Measurements from ENCODE around the gene TNP2.

The TNP2 gene

DNA sequence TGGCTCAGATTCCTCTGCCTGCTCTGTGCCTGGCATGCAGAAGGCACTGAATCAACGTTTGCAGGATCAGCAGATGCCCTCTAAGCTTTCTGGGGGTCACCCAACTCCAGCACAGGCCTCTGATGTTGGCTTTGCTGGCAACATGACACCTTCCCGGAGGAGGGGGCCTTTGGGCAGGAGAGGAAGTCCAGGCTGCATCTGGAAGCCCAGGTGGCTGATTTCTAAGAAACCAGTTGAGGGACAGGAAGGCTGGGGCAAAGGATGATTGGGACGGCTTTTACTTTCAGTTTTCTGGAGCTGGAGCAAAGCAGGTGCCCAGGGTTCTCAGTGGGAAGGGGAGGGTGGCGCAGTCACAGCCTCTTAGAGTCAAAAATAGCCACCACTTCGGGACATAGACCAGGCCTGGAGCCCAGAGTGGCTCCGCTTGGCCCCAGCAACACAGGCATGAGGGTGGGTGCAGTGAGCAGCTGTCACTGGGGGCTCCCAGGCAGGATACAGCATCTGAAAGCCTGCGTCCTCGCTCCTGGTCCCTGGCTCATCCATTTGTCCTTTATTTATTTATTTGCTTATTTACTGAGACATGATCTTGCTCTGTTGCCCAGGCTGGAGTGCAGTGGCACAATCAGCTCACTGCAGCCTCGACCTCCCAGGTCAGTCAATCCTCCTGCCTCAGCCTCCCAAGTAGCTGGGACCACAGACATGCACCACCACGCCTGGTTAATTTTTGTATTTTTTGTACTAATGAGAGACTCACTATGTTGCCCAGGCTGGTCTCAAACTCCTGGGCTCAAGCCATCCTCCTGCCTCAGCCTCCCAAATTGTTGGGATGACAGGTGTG, 28.3 kb downstream of the TNP2 start:
- Histone ChIP-seq H3K4me3 (ENCODE audit: low read depth in 1 of 2, low read length in 2 of 2) (no peak overlapping the region), H3K36me3 (ENCODE audit: insufficient read depth, low read length) (no peaks in the 10 kb centered on the region), H3K4me1 (ENCODE audit: insufficient read depth, low read length) (no peaks in the 10 kb centered on the region), H3K9me3 (ENCODE audit: low read length) (no peaks in the 10 kb centered on the region), H3K27ac (ENCODE audit: low read depth, low read length) (no peak overlapping the region), H3K9ac (ENCODE audit: low read length) (no peak overlapping the region), H3K27me3 (ENCODE audit: control insufficient read depth in 1 of 2, insufficient read depth in 2 of 2, low read length in 2 of 2) (no peaks in the 10 kb centered on the region)

DNA sequence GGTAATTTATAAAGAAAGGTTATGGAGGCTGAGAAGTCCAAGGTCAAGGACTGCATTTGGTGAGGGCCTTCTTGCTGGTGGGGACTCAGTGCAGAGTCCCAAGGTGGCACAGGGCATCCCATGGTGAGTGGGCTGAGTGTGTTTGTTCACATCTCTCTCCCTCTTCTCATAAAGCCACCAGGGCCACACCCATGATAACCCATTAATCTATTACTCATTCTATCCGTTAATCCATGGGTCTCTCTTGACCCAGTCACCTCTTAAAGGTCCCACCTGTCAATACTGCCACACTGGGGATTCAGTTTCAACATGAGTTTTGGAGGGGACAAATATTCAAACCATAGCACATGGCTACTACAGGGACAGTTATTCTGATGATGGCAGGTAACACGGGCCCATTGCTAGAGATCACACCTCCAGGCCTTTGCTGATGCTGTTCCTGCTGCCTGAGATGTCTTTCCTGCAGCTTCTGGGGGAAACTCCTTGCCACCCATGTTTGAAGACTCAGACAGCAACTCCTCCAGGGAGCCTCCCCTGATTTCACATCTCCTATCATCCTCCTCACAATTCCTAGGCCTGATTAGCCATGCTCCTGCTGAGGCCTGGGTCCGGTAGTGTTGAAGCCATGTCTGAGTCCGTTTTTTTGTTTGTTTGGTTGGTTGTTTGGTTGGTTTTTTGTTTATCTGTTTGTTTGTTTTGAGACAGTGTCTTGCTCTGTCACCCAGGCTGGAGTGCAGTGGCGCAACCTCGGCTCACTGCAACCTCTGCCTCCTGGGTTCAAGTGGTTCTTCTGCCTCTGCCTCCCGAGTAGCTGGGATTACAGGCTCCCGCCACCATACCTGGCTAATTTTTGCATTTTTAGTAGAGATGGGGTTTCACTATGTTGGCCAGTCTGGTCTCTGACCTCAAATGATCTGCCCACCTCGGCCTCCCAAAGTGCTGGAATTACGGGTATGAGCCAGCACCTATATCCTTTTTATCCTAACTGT, 29.2 kb downstream of the TNP2 start:
- Histone ChIP-seq H3K36me3 (ENCODE audit: insufficient read depth, low read length) (no peaks in the 10 kb centered on the region), H3K4me3 (ENCODE audit: low read depth in 1 of 2, low read length in 2 of 2) (no peak overlapping the region), H3K9me3 (ENCODE audit: low read length) (no peaks in the 10 kb centered on the region), H3K9ac (ENCODE audit: low read length) (no peak overlapping the region), H3K4me1 (ENCODE audit: insufficient read depth, low read length) (no peaks in the 10 kb centered on the region), H3K27me3 (ENCODE audit: control insufficient read depth in 1 of 2, insufficient read depth in 2 of 2, low read length in 2 of 2) (no peaks in the 10 kb centered on the region), H3K27ac (ENCODE audit: low read depth, low read length) (no peak overlapping the region)

- Histone ChIP-seq H3K9ac (ENCODE audit: low read length) (no peak overlapping the region), H3K27ac (ENCODE audit: low read depth, low read length) (no peak overlapping the region), H3K4me1 (ENCODE audit: insufficient read depth, low read length) (no peaks in the 10 kb centered on the region), H3K9me3 (ENCODE audit: low read length) (no peaks in the 10 kb centered on the region), H3K4me3 (ENCODE audit: low read depth in 1 of 2, low read length in 2 of 2) (no peak overlapping the region), H3K36me3 (ENCODE audit: insufficient read depth, low read length) (no peaks in the 10 kb centered on the region), H3K27me3 (ENCODE audit: control insufficient read depth in 1 of 2, insufficient read depth in 2 of 2, low read length in 2 of 2) (no peaks in the 10 kb centered on the region)
Measured at GRCh38 chr16:11238272-11239202, 30.6 kb downstream of the TNP2 start.

DNA sequence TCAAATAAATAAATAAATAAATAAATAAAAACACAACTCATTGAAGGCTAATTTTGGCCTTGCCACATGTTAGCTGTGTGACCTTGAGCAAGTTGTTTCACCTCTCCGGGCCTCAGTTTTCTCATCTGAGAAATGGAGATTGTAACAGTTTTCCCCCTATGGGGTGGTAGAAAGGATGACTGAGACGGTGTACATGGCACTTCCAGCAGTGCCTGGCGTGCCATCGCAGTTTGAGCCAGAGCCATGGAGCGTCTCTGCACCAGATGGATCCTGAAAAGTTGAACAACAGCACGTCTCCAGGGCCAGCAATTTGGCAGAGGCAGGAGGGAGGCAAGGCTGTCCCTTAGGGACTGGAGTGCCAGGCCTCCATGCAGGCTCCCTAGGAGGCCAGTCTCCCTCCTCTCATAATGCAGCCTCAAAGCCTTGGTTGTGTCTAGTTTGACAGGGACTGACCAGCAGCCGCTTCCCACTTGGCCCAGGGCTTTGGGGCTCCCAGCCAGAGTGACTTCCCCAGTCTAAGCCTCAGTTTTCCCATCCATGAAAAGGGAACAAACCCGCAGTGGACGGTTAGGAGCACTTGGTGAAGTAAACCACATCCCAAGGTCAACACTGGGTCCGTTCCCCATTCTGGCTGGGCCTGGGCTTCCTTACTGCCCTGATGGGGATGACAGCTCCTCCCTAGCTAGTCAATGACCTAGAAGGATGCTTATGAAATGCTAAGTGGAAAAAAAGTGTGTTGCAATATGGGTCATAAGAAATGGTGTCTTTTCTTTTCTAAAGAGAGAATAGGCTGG, 32.5 kb downstream of the TNP2 start:
- no peak overlapping the region for H3K9ac ChIP-seq (ENCODE audit: low read length)
- no peak overlapping the region for H3K4me3 ChIP-seq (ENCODE audit: low read depth in 1 of 2, low read length in 2 of 2)
- H3K9me3 ChIP-seq (ENCODE audit: low read length): no peaks in the 10 kb centered on the region
- no peaks in the 10 kb centered on the region for H3K4me1 ChIP-seq (ENCODE audit: insufficient read depth, low read length)
- H3K27ac ChIP-seq (ENCODE audit: low read depth, low read length): no peak overlapping the region
- no peaks in the 10 kb centered on the region for H3K36me3 ChIP-seq (ENCODE audit: insufficient read depth, low read length)
- H3K27me3 ChIP-seq (ENCODE audit: control insufficient read depth in 1 of 2, insufficient read depth in 2 of 2, low read length in 2 of 2): no peaks in the 10 kb centered on the region

DNA sequence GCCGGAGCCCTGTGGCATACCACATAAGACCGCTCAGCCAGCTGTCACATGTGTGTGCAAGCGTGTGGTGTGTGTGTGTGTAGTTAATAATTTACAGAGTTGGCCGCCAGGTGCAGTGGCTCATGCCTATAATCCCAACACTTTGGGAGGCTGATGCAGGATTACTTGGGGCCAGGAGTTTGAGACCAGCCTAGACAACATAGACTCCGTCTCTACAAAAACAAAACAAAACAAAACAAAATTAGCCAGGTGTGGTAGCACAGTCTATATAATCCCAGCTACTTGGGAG, 33.5 kb downstream of the TNP2 start:
- H3K9ac ChIP-seq (ENCODE audit: low read length): no peak overlapping the region
- no peak overlapping the region for H3K27ac ChIP-seq (ENCODE audit: low read depth, low read length)
- H3K36me3 ChIP-seq (ENCODE audit: insufficient read depth, low read length): no peaks in the 10 kb centered on the region
- H3K27me3 ChIP-seq (ENCODE audit: control insufficient read depth in 1 of 2, insufficient read depth in 2 of 2, low read length in 2 of 2): no peaks in the 10 kb centered on the region
- no peak overlapping the region for H3K4me3 ChIP-seq (ENCODE audit: low read depth in 1 of 2, low read length in 2 of 2)
- H3K4me1 ChIP-seq (ENCODE audit: insufficient read depth, low read length): no peaks in the 10 kb centered on the region
- H3K9me3 ChIP-seq (ENCODE audit: low read length): no peaks in the 10 kb centered on the region

DNA sequence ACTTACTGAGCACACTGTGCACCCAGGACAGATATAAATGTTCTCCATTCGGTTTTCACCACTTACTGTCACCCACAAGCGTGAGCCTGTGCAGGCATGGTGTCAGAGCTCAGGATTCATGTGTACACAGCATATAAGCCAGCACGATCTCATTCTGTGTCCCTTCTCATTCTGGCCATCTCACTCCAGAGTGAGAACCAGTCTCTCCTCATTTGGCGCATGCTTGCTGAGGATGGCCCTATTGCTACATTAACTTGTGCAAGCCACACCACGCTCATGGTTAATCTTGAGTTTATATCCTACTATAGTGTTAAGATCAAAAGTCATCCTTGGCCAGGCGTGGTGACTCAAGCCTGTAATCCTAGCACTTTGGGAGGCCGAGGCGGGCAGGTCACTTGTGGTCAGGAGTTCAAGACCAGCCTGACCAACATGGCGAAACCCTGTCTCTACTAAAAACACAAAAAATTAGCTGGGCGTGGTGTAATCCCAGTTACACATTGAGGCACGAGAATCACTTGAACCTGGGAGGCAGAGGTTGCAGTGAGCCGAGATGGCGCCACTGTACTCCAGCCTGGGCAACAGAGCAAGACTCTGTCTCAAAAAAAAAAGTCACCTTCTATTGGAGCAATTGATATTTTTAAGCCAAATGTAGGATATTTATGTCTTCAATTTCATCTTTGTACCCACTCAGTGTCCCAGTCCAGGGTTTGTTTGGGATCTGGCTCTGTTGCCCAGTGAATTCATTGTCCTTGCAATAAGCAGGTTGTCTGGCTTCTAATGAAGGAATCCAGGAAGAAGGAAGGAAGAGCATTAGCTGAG, 34.0 kb downstream of the TNP2 start:
- Histone ChIP-seq H3K9ac (ENCODE audit: low read length) (no peak overlapping the region), H3K4me1 (ENCODE audit: insufficient read depth, low read length) (no peaks in the 10 kb centered on the region), H3K4me3 (ENCODE audit: low read depth in 1 of 2, low read length in 2 of 2) (no peak overlapping the region), H3K9me3 (ENCODE audit: low read length) (no peaks in the 10 kb centered on the region), H3K27me3 (ENCODE audit: control insufficient read depth in 1 of 2, insufficient read depth in 2 of 2, low read length in 2 of 2) (no peaks in the 10 kb centered on the region), H3K27ac (ENCODE audit: low read depth, low read length) (no peak overlapping the region), H3K36me3 (ENCODE audit: insufficient read depth, low read length) (no peaks in the 10 kb centered on the region)

DNA sequence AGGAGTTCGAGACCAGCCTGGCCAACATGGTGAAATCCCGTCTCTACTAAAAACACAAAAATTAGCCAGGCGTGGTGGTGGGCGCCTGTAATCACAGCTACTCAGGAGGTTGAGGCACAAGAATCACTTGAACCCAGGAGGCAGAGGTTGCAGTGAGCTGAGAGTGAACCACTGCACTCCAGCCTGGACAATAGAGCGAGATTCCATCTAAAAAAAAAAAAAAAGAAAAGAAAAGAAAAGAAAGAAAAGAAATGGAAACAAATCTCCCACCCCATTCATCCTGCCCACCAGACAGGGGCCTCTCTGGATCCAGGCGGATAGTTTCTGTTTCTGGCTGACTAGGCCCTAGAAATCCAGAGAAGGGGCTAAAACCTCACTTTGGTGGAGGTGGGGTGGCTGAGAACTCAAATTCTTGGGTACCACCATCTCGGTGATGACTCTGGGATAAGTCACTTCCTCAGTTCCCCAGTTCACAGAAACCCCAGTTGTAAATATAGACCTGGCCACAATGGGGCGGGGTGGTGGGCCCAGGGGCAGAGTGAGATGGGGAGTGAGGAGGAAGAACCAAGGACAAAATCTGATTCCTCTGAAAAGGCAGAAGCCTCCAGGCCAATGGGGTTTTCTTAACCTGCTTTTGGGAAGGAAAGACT, 35.3 kb downstream of the TNP2 start:
- H3K36me3 ChIP-seq (ENCODE audit: insufficient read depth, low read length): no peaks in the 10 kb centered on the region
- no peaks in the 10 kb centered on the region for H3K27me3 ChIP-seq (ENCODE audit: control insufficient read depth in 1 of 2, insufficient read depth in 2 of 2, low read length in 2 of 2)
- H3K4me3 ChIP-seq (ENCODE audit: low read depth in 1 of 2, low read length in 2 of 2): no peak overlapping the region
- no peaks in the 10 kb centered on the region for H3K9me3 ChIP-seq (ENCODE audit: low read length)
- no peaks in the 10 kb centered on the region for H3K4me1 ChIP-seq (ENCODE audit: insufficient read depth, low read length)
- no peak overlapping the region for H3K9ac ChIP-seq (ENCODE audit: low read length)
- no peak overlapping the region for H3K27ac ChIP-seq (ENCODE audit: low read depth, low read length)

- no peaks in the 10 kb centered on the region for H3K4me1 ChIP-seq (ENCODE audit: insufficient read depth, low read length)
- H3K27ac ChIP-seq (ENCODE audit: low read depth, low read length): no peak overlapping the region
- no peaks in the 10 kb centered on the region for H3K9me3 ChIP-seq (ENCODE audit: low read length)
- no peak overlapping the region for H3K9ac ChIP-seq (ENCODE audit: low read length)
- no peaks in the 10 kb centered on the region for H3K36me3 ChIP-seq (ENCODE audit: insufficient read depth, low read length)
- H3K4me3 ChIP-seq (ENCODE audit: low read depth in 1 of 2, low read length in 2 of 2): no peak overlapping the region
- H3K27me3 ChIP-seq (ENCODE audit: control insufficient read depth in 1 of 2, insufficient read depth in 2 of 2, low read length in 2 of 2): no peaks in the 10 kb centered on the region
Measured at GRCh38 chr16:11232852-11233726, 36.0 kb downstream of the TNP2 start.

DNA sequence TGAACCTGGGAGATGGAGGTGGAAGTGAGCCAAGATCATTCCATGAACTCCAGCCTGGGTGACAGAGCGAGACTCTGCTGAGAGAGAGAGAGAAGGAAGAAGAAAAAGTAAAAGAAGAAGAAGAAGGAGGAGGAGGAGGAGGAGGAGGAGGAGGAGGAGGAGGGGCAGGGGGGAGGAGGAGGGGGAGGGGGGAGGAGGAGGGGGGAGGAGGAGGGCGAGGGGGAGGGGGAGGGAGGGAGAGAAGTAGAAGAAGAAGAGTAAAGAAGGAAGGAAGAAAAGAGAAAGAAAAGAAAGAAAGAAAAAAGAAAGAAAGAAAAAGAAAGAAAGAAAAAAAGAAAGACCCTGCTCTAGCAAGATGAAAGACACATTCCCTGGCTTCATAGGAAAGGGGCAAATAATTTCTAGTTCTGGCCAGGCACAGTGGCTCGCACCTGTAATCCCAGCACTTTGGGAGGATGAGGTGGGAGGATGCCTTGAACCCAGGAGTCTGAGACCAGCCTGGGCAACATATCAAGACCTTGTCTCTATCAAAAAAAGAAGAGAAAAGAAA, 36.7 kb downstream of the TNP2 start:
- Histone ChIP-seq H3K27ac (ENCODE audit: low read depth, low read length) (no peak overlapping the region), H3K9ac (ENCODE audit: low read length) (no peak overlapping the region), H3K36me3 (ENCODE audit: insufficient read depth, low read length) (no peaks in the 10 kb centered on the region), H3K4me1 (ENCODE audit: insufficient read depth, low read length) (no peaks in the 10 kb centered on the region), H3K27me3 (ENCODE audit: control insufficient read depth in 1 of 2, insufficient read depth in 2 of 2, low read length in 2 of 2) (no peaks in the 10 kb centered on the region), H3K9me3 (ENCODE audit: low read length) (no peaks in the 10 kb centered on the region), H3K4me3 (ENCODE audit: low read depth in 1 of 2, low read length in 2 of 2) (no peak overlapping the region)
